Measurements from ENCODE around the gene CABLES1. TPM values are rescaled to one million over a fixed set of nuclear protein-coding genes. Genes with fewer than 3 reads are reported as not detected.

CABLES1 gene
- total RNA-seq, 4 donors from 2014 or later, result 1.5 to 11.9 (median 6.1) TPM

DNA sequence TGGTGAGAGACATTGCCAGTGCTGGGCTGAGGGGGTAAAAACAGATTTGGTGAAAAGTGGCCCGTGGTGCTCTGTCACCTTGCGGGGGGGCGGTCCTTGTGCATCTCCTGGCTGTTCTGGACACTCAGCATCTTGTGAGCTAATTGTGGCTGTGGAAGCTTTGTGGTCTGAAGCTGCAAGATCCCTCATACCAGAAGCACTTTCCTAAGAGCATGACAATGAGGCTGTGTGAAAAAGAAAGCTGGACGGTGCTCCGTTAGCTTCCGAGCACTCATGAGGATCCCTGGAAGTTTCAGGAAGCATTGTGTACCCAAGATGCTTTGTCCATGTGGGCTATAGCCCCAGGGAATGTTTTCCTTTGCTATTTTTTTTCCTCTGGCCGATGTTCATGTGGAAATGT is 74.5 kb downstream of the CABLES1 start:
- TF ChIP-seq CTCF (IDR thresholded peaks at IDR 0.05) (no peak), POLR2A (IDR thresholded peaks at IDR 0.05) (no peak), EP300 (IDR thresholded peaks at IDR 0.05; ENCODE audit: low read depth) (no peak), POLR2AphosphoS5 (IDR thresholded peaks at IDR 0.05) (no peak)
- Histone ChIP-seq H3K4me1 (no peaks in the 10 kb centered on the region), H3K27me3 (no peaks in the 10 kb centered on the region), H3K4me3 (no peak overlapping the region), H3K9me3 (no peaks in the 10 kb centered on the region), H3K36me3 (no peaks in the 10 kb centered on the region), H3K27ac (no peak overlapping the region)
- 90 to 100% methylated on average over 4 to 7 of the region's 7 CpGs for WGBS, 2 donors (ENCODE audit: low coverage in 1 of 2)
- intact Hi-C loops (cut with DNase I; ENCODE audit: low total_unique reads) (no loop called here), in situ Hi-C loops (cut with MboI; ENCODE audit: low pct_ligation_motif_present in 1 of 4, low pct_unique_long_range_greater_than_20kb in 1 of 4, low sequenced_read_pairs in 3 of 4) (no loop called here)
- DNase-seq, result no peak

DNA sequence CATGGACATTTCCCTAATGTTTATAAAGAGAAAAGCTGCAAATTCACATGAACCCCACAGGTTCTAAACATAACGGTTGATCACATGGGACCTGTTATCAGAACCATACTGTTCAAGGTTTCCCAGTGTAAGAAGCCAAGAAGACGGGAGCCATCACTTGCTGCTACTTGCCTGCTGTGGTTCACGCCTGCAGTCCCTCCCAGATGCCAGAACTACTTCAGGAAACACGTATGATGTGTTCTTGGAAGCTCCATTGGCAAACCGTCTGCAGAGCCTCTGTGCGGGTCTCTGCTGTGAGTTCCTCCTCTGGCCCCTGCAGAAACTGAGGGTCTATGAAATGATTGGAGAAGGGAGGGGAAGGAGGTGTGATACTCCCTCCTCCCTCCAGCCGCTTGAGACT is 75.2 kb downstream of the CABLES1 start:
- no peak overlapping the region for H3K4me3 ChIP-seq
- H3K36me3 ChIP-seq, result no peaks in the 10 kb centered on the region
- H3K27me3 ChIP-seq, result no peaks in the 10 kb centered on the region
- 74 to 87% methylated on average over 3 to 7 of the region's 7 CpGs for WGBS, 2 donors (ENCODE audit: low coverage in 1 of 2)
- H3K4me1 ChIP-seq, result no peaks in the 10 kb centered on the region
- no peak overlapping the region for H3K27ac ChIP-seq
- H3K9me3 ChIP-seq, result no peaks in the 10 kb centered on the region
- no peak for DNase-seq
- TF ChIP-seq POLR2AphosphoS5 (IDR thresholded peaks at IDR 0.05) (no peak), POLR2A (IDR thresholded peaks at IDR 0.05) (no peak), EP300 (IDR thresholded peaks at IDR 0.05; ENCODE audit: low read depth) (no peak), CTCF (IDR thresholded peaks at IDR 0.05) (no peak)
- intact Hi-C loops (cut with DNase I; ENCODE audit: low total_unique reads), result no loop called here
- in situ Hi-C loops (cut with MboI; ENCODE audit: low pct_ligation_motif_present in 1 of 4, low pct_unique_long_range_greater_than_20kb in 1 of 4, low sequenced_read_pairs in 3 of 4), result no loop called here

GRCh38 chr18:23211146-23211545 is 75.9 kb downstream of the CABLES1 start:
- no peaks in the 10 kb centered on the region for H3K36me3 ChIP-seq
- intact Hi-C loops (cut with DNase I; ENCODE audit: low total_unique reads), result no loop called here

DNA sequence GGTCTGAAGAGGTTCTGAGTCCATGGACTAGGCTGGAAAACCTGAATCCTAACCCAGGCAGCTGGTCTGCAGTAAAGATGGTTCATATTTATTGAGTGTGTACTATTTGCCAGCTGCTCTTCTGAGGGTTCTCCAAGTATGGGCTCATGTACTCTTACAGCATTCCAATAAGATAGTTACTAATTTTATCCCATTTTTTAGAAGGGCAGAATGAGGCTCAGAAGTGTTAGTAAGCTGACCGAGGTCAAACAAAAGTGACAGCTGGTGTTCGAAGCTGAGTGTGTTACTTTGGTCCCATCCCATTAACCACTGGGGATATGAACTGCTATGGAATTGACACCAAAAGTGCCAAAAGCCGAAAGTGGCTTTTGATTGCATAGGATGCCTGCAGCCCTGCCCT is 76.9 kb downstream of the CABLES1 start:
- Histone ChIP-seq H3K36me3 (no peaks in the 10 kb centered on the region), H3K27ac (no peak overlapping the region), H3K27me3 (no peaks in the 10 kb centered on the region), H3K4me1 (no peaks in the 10 kb centered on the region), H3K9me3 (no peaks in the 10 kb centered on the region), H3K4me3 (no peak overlapping the region)
- intact Hi-C loops (cut with DNase I; ENCODE audit: low total_unique reads), result no loop called here
- in situ Hi-C loops (cut with MboI; ENCODE audit: low pct_ligation_motif_present in 1 of 4, low pct_unique_long_range_greater_than_20kb in 1 of 4, low sequenced_read_pairs in 3 of 4), result no loop called here
- WGBS, 2 donors (ENCODE audit: low coverage in 1 of 2), result 85 to 90% methylated on average over 2 to 3 of the region's 3 CpGs
- no peak for DNase-seq
- TF ChIP-seq CTCF (IDR thresholded peaks at IDR 0.05) (no peak), POLR2A (IDR thresholded peaks at IDR 0.05) (no peak), POLR2AphosphoS5 (IDR thresholded peaks at IDR 0.05) (no peak), EP300 (IDR thresholded peaks at IDR 0.05; ENCODE audit: low read depth) (no peak)

More at GRCh38 chr18:23211146-23211545, 75.9 kb downstream of the CABLES1 start:
- WGBS, 2 donors (ENCODE audit: low coverage in 1 of 2), result 85 to 90% methylated on average over 2 to 3 of the region's 3 CpGs
- DNase-seq, result no peak
- Histone ChIP-seq H3K27ac (no peak overlapping the region), H3K4me1 (no peaks in the 10 kb centered on the region), H3K4me3 (no peak overlapping the region), H3K9me3 (no peaks in the 10 kb centered on the region), H3K27me3 (no peaks in the 10 kb centered on the region)
- TF ChIP-seq CTCF (IDR thresholded peaks at IDR 0.05) (no peak), POLR2A (IDR thresholded peaks at IDR 0.05) (no peak), EP300 (IDR thresholded peaks at IDR 0.05; ENCODE audit: low read depth) (no peak), POLR2AphosphoS5 (IDR thresholded peaks at IDR 0.05) (no peak)
- in situ Hi-C loops (cut with MboI; ENCODE audit: low pct_ligation_motif_present in 1 of 4, low pct_unique_long_range_greater_than_20kb in 1 of 4, low sequenced_read_pairs in 3 of 4), result no loop called here

Measured in transverse colon (tissue), 4 donors.